ENCODE data around the gene CRTAP. TPM values are rescaled to one million over a fixed set of nuclear protein-coding genes. Genes with fewer than 3 reads are reported as not detected.

The CRTAP gene
- polyA plus RNA-seq, 1 experiment: 311 TPM

DNA sequence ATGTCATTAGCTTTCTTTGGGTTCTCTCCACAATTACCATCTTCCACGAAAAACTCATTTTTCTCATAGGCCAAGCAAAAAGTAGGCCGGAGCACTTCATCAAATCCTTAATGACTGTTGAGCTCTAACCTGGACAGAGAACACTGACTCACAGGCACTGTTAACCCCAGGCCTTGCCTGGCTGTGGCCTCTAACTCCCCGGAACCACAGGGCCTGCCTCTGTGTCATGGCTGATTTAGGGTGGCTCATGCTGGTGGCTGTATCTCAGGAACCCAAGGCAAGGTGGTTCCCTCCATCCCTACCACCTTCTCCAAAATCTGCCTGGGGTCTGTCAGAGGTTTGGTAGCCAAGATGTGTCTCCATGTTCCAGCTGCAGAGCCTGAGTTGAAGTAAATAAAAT lies 3.6 kb downstream of the CRTAP start:
- DNase-seq (ENCODE audit: low read depth): no peak
- H3K27me3 ChIP-seq (ENCODE audit: control insufficient read depth, insufficient read depth, low read length): no peaks in the 10 kb centered on the region
- TF ChIP-seq, protein P1, sequence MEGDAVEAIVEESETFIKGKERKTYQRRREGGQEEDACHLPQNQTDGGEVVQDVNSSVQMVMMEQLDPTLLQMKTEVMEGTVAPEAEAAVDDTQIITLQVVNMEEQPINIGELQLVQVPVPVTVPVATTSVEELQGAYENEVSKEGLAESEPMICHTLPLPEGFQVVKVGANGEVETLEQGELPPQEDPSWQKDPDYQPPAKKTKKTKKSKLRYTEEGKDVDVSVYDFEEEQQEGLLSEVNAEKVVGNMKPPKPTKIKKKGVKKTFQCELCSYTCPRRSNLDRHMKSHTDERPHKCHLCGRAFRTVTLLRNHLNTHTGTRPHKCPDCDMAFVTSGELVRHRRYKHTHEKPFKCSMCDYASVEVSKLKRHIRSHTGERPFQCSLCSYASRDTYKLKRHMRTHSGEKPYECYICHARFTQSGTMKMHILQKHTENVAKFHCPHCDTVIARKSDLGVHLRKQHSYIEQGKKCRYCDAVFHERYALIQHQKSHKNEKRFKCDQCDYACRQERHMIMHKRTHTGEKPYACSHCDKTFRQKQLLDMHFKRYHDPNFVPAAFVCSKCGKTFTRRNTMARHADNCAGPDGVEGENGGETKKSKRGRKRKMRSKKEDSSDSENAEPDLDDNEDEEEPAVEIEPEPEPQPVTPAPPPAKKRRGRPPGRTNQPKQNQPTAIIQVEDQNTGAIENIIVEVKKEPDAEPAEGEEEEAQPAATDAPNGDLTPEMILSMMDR (IDR thresholded peaks at IDR 0.05; ENCODE audit: insufficient read depth, low read depth, low read length): no peak
- ChIA-PET CTCF (interaction anchor here (1.4 kb wide), 1 partner anchor 14 kb away, joined by 7 read pairs; no protein-coding TSS in a partner anchor), POLR2A (no interaction called here)
- H3K36me3 ChIP-seq (ENCODE audit: control insufficient read depth, insufficient read depth, low read length): peaks cover 5% of the 10 kb centered on the region; the same call in 1 of the 2 replicates
- H3K4me3 ChIP-seq (ENCODE audit: low read depth, low read length): no peak overlapping the region

DNA sequence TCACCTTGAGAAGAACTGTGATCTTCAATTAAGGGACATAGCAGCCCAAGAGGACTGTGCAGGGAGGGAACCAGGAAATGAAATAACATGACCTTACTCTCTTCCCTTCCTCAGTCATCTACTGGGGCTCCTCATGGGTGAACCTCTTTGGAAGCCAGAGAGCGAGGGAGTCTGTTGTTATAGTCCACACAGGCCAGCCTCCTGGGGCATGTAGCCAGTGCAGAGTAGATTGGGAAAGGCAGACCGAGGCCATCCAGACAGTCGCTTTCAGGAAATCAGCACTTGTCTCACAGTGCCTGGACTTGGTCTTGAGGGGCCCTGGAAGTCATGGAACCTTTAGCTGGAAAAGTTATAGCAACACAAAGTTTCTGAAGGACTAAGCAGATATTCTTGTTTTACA lies 6.1 kb downstream of the CRTAP start:
- ChIA-PET CTCF (no interaction called here), POLR2A (no interaction called here)
- TF ChIP-seq, protein P1 (IDR thresholded peaks at IDR 0.05; ENCODE audit: insufficient read depth, low read depth, low read length): no peak

DNA sequence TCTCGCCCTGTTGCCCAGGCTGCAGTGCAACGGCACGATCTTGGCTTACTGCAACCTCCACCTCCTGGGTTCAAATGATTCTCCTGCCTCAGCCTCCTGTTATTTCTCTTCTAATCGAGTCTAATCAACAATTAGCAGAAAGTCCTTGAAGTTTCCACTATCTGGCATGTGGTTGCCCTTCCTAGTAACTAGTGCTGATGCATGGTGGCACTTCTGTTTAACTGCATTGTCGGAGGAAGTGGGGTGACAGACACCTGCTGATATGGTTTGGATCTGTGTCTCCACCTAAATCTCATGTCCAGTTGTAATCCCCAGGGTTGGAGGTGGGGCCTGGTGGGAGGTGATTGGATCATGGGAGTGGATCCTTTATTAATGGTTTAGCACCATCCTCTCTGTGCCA lies 9.2 kb downstream of the CRTAP start:
- H3K36me3 ChIP-seq (ENCODE audit: control insufficient read depth, insufficient read depth, low read length): peaks cover 10% of the 10 kb centered on the region
- CTCF ChIA-PET: interaction anchor here (1.5 kb wide), 1 partner anchor 10 kb away, joined by 4 read pairs; no protein-coding TSS in a partner anchor

More for the DNA sequence above, 6.1 kb downstream of the CRTAP start:
- Histone ChIP-seq H3K4me3 (ENCODE audit: low read depth, low read length) (no peak overlapping the region), H3K27me3 (ENCODE audit: control insufficient read depth, insufficient read depth, low read length) (no peaks in the 10 kb centered on the region), H3K36me3 (ENCODE audit: control insufficient read depth, insufficient read depth, low read length) (peaks cover 8% of the 10 kb centered on the region)
- DNase-seq (ENCODE audit: low read depth): no peak

DNA sequence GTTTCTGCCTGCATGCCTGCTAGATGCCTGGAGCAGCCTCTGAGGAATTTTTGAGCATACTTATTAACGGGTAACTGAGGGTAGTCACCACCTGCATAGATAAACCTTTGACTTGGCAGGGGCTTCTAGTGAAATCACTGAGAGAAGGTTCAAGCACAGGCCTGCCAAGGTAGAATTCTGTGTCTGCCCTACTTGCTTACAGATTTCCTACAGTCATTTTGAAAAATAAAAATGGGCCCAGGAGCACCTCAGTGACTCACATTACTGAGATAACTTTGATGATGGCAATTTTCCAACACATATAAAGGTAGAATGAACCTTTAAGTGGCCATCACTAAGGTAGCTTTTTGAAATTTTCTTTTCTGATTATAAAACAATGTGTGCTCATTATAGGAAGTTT lies 10.8 kb downstream of the CRTAP start:
- POLR2A ChIA-PET: no interaction called here
- H3K4me3 ChIP-seq (ENCODE audit: low read depth, low read length): no peak overlapping the region
- CTCF ChIA-PET: no interaction called here
- H3K27me3 ChIP-seq (ENCODE audit: control insufficient read depth, insufficient read depth, low read length): no peaks in the 10 kb centered on the region
- no peak for DNase-seq (ENCODE audit: low read depth)
- peaks cover 10% of the 10 kb centered on the region for H3K36me3 ChIP-seq (ENCODE audit: control insufficient read depth, insufficient read depth, low read length)
- TF ChIP-seq, protein P1 (IDR thresholded peaks at IDR 0.05; ENCODE audit: insufficient read depth, low read depth, low read length): no peak

More for the DNA sequence above, 9.2 kb downstream of the CRTAP start:
- Histone ChIP-seq H3K4me3 (ENCODE audit: low read depth, low read length) (no peak overlapping the region), H3K27me3 (ENCODE audit: control insufficient read depth, insufficient read depth, low read length) (no peaks in the 10 kb centered on the region)
- TF ChIP-seq, protein P1 (IDR thresholded peaks at IDR 0.05; ENCODE audit: insufficient read depth, low read depth, low read length): no peak
- DNase-seq (ENCODE audit: low read depth): no peak
- POLR2A ChIA-PET: no interaction called here

DNA sequence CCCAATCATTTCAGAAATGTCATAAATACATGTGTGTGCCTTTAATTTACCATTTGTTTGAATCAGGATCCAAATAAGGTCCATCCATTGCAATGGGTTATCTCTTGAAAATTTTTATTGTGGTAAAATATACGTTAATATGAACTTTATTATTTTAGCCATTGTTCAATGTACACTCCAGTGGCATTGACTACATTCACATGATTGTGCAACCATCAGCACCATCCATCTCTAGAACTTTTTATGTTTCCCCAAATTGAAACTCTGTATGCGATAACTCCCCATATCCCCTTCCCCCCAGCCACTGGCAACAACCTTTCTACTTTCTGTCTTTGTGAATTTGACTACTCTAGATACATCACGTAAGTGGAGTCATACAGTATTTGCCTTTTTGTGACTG lies 12.0 kb downstream of the CRTAP start:
- POLR2A ChIA-PET: no interaction called here
- no peaks in the 10 kb centered on the region for H3K27me3 ChIP-seq (ENCODE audit: control insufficient read depth, insufficient read depth, low read length)
- CTCF ChIA-PET: no interaction called here
- TF ChIP-seq, protein P1 (IDR thresholded peaks at IDR 0.05; ENCODE audit: insufficient read depth, low read depth, low read length): no peak
- peaks cover 11% of the 10 kb centered on the region for H3K36me3 ChIP-seq (ENCODE audit: control insufficient read depth, insufficient read depth, low read length)
- no peak for DNase-seq (ENCODE audit: low read depth)
- H3K4me3 ChIP-seq (ENCODE audit: low read depth, low read length): no peak overlapping the region
